NB4 (cell line): ENCODE results near the gene ARSB.

Source experiments
- CTCF ChIP-seq: IDR thresholded peaks from one replicate; pipeline ENCODE4 v1.5.1; 2012; ENCODE audit warnings: low read depth, low read length
- POLR2A ChIP-seq: IDR thresholded peaks from 2 replicates; pipeline ENCODE4 v1.6.1; 2011; ENCODE audit warnings: mild to moderate bottlenecking; ENCODE audit not compliant: insufficient read length; ENCODE audit errors: extremely low read depth
- TF ChIP-seq, protein P1 (sequence below): IDR thresholded peaks from 2 replicates; pipeline ENCODE4 v1.6.1; 2011; ENCODE audit warnings: low read depth, low read length

GRCh38 chr5:79007872-79008271 lies 22.8 kb upstream of the ARSB start:
- TF ChIP-seq, protein P1, sequence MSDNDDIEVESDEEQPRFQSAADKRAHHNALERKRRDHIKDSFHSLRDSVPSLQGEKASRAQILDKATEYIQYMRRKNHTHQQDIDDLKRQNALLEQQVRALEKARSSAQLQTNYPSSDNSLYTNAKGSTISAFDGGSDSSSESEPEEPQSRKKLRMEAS = no peak
- no peak for TF ChIP-seq CTCF
- no peak for TF ChIP-seq POLR2A
